UCSD-AML1 (cell line): ENCODE results near the gene TMEM40.
"Not testable (repeated sequence)": the region's sequence is repeated elsewhere in the genome, so short reads cannot be mapped to it uniquely, and the experiment has no call there.

Source experiments
- DNase-seq: peaks from one replicate; lab custom pipeline; 2025; ENCODE audit not compliant: unreplicated experiment; lab: John Stamatoyannopoulos, UW

The TMEM40 gene, protein sequence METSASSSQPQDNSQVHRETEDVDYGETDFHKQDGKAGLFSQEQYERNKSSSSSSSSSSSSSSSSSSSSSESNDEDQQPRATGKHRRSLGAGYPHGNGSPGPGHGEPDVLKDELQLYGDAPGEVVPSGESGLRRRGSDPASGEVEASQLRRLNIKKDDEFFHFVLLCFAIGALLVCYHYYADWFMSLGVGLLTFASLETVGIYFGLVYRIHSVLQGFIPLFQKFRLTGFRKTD

DNA sequence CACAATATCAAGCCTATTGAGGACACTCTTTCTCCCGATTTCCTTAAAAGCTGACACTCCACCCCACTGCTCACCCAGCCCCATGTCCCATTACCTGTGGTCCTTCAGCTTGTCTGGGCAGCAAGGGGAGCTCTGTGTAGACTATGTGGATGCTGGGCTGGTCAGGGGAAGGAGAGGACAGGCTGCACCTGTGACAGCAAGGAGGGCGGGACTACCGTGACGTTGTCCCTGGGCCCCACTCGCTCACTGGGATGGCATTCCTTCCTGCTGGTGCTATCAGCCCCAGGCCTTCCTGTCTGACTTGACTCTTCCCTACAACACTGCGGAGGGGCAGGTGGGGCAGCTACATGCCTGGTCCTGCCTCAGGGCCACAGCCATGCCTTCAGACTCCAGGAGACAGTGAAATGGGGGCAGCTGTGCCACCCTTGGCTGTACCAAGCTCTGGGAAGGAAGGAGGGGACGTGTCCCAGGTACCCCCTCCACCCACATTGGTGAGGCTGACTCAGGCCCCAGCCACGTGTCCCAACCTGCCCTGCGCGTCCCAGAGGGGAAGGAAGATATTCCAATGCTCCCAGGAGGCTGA is at the start of gene TMEM40:
TSS of gene TMEM40 (minus strand) at position 163 of the 583 bp plus-strand sequence. CDS start 9,427 bp downstream, outside the sequence.
- DNase-seq: no peak

DNA sequence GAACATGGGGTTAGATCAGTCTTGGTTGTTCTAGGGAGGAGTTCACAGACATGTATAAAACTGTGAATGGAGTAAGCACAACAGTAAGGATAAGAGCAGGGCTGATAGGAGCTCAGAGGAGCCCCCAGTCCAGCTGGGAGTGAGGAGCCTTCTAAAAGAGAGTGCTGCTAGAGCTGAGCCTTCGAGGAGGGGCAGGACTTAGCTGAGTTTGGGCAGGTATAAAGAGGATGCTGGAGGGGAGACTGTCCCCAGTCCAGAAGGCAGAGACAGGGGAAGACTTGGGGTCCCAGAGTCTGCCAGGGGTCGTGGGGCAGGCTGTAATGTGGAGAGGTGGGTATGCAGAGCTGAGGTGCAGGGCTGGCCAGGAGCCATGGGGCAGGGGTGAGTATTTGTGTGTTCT is 49.5 kb upstream of the TMEM40 start:
- no peak for DNase-seq

DNA sequence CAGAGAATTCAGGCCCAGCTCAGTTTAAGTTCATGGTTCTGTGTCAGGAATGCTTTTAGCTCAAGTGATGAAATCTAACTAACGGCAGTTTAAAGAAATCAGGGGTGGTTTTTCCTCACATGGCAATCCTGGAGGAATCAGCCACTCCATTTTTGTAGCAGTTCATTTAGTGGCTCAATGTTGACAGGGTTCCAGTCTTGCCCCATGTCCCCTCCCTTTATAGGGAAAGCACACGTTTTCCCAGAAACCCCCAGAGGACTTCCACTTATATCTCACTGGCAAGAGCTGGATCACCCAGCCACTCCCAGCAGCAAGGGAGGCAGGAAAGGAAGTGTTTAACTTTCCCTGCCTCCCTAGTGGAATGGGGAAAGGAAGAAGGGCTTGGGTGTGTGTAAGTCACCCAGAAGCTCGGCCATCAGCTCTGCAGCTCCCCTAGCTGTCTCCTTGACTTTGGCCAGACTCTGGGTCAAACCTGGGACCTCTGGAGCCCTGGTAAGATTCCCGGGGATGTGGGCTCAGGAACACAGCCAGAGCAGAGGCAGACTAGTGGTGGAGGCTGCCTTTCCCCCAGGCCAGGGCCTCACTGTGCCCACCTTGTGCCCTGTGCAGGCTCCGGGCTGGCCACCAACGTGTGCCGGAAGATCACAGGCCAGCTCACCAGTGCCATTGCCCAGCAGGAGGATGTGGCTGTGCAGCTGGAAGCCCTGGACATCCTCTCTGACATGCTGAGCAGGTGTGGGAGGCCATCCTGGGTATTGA is 48.7 kb upstream of the TMEM40 start:
- no peak for DNase-seq

DNA sequence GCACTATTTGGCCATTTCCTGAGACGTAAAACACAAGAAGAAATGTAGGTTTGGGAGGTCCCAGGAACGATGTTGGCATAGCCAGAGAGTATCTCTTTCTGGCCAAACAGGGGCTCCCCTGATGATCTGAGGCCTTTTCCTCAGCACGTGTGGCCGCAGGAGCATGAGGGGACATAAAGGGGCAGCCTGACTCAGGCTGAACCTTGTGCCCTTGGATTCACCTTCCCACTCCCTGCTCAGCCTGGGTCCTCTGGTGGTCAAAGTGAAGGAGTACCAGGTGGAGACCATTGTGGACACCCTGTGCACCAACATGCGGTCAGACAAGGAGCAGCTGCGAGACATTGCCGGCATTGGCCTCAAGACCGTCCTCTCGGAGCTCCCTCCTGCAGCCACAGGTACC is 48.0 kb upstream of the TMEM40 start:
- no peak for DNase-seq

DNA sequence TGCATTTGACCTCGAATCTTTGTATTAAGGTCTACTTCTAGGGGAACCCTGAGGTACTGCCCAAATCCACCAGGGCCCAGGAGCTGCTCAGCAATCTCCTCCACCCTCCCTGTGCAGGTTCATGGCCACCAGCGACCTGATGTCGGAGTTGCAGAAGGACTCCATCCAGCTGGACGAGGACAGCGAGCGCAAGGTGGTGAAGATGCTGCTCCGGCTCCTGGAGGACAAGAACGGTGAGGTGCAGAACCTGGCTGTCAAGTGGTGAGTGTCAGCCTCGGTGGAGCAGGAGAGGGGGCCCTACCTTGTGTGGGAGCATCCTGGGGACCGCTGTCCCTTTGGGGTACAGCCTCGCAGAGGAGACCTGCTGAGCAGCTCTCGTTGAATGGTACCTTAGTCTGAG is 44.3 kb upstream of the TMEM40 start:
- DNase-seq: no peak

DNA sequence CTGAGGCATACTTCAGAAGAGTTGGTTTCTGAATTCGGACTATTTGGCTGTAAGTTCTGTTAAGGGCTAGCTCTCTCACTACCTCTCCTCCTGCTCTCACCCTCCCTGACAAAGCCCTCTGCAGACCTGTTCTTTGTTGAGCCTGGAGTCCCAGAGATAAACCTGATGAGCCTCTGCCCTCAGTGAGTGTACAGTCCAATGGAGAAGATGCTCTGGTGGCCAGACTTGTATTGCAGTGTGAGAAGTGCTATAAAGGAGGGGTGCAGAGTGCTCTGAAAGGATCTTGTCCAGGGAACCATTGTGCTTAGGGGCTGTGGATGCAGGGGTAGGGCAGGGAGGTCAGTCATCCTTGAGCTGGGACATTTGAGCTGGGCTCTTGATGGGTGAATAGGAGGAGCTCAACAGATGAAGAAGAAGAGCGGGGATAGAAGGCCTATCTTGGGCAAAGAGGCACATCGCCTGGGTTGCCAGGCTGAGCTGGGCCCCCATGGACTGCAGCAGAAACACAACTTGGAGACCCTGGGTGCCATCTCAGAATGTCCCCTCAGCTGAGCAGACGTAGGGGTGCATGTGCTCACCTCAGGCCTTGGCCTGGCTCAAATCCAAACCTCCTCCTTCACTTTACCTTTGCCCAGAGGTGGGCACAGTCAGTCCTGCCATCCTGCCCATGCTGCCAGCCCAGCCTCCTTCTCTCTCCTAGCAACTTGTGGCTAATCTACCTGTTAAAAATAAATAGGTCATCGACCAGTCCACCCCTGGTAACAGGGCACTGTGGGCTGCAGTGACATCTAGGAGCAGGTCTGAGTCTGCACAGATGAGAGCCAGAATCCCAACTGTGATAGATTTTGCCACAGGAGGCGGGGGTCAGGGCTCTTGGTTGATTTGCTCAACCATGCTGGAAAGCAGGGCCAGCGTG is 40.7 kb upstream of the TMEM40 start:
- DNase-seq: no peak

DNA sequence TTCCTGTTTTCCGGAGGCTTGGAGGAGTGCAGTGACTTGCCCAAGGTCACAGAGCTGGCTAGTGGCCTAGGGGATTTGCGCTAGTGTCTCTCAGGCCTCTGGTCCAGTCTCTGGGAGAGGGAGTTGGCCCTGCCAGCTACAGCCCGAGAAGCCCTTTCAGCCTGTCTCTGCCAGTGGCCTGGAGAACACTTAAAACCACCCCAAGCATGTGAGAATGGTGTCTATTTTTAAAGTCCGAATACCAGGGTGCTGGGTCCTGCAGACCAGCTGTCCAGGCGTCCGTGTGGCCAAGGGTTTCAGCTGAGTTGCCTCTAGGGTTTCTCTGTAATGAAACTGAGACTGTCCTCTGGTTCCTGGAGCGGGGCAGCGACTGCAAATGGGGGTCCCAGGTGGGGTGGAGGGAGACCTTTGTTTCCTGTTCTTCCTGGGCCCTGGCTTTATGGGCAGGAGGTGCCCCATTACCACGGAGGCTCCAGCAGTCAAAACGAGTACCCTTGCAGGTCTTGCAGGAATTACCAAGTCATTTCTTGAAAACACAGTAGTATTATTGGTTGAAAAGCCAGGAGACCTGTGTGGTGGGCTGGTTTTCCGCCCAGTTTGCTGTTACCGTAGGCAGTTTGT is 39.6 kb upstream of the TMEM40 start:
- DNase-seq: no peak

DNA sequence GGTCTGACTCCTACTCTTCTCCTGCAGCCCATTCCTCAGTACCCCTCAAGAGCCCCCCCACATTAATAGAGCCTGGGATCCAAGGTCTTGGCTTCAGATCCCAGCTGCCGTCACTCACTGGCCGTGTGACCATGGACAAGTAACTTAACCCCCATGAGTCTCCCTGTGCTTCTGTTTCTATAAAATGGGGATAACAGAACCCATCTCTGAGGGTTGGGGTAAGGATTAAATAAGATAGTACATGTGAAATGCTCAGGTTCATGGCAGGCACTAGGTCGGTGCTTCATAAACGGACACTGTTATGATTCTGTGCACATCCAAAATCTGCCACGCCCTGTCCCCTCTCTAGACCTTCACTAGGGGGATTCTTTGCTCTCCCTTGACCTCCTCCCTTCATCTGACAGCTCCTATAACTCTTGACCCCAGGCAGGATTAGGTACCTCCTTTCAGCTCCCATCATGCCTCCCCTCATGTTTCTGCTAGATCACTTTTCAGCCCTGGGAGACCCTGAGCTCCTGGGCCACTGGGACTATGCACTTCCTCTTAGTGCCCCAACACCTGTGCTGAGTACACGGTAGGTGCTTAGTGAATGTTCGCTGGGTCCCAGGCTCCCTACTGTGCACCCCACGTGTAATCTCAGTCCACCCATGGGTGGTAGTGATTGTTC is 39.0 kb upstream of the TMEM40 start:
- DNase-seq: no peak

DNA sequence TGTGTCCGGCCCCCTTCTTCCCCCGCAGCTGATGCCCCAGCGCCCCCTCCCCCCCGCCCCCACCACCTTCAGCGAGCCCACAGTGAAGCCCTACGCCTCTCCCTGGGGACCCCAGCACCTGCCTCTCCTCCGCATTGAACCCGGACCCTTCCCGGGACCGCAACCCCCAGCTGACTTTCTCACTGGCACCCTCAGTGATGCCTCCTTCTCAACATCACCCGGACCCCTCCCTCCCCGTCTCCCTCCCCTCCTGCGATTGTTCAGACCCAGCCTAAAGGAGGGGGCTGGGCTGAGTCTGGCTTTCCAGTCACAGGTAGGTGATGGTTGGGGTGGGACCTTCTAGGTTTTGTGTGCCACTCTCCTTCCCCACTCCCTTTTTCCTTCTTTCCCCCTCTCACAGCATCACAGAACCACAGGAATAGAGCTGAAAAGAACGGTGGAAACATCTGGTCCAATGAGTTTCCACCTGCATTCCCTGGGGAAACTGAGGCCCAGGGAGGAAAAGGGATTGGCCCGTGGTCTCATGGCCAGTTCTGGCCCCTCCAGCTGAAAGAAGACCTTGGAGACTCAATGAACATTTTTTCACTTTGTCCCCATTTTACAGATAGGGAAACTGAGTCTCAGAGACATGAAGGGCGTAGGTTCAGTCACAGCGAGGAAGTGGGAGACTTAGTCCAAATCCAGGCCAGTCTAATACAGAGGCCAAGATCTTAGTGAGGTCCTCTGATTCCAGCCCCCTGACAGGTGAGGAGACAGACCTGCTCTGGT is 38.2 kb upstream of the TMEM40 start:
- DNase-seq: no peak

DNA sequence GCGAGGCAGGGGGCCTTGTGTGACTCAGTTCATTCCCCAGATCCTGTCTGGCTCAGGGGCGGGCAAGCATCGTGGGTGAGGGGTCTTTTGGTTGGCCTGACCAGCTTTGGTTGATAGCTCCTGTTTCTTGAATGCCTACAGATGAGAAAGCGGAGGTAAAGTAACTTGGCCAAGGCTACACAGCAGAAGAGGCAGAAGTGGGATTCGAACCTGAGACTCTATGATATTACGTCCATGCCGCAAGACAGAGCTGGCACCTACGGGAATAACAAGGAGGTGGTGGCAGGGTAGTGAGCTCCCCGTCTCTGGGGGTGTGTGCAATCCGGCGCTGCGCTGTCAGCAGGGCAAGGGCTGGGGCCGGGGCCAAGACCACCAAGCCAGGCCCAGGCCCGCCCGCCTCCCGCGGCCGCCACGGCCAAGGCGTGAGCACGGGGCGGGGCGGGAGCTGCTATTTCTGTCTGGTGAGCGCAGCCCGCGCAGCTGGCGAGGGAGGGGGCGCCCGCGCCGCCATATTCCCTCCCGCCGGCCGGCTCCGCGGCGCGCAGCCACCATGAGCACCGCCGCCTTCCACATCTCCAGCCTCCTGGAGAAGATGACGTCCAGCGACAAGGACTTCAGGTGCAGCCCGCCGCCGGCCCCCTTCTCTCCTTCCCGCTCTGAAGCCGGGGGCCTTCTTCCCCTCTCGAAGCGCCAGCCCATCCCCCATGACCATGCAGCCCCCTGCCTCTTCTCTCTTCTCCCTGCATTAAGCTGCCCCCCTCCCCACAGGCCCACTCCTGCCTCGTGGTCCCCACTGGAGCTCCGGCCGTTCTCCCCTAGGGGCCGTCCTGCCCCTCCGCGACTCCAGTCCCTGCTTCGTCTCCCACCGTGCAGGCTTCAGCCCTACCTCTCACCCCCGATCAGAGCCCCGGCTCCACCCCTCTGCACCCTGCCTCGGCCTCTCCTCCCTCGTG is 37.4 kb upstream of the TMEM40 start, which contains the start of gene CAND2:
TSS of gene CAND2 (plus strand) at position 510 of the 953 bp plus-strand sequence. CDS start at position 551, 41 bp downstream.
- DNase-seq: no peak

DNA sequence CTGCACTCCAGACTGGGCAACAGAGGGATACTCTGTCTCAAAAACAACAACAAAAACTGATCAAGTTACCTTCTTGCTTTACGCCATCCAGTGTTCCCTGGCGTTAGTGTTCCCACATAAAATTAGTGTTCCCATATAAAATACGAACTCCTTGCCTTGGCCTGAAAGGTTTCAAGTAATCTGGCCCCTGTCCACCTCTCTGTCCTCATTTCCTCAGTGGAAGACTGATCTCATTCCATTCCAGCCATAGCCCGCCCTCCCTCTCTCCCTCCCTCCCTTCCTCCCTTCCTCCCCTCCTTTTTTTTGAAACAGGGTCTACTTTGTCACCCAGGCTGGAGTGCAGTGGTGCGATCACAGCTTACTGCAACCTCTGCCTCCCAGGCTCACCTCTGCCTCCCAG is 34.6 kb upstream of the TMEM40 start:
- DNase-seq: no peak

DNA sequence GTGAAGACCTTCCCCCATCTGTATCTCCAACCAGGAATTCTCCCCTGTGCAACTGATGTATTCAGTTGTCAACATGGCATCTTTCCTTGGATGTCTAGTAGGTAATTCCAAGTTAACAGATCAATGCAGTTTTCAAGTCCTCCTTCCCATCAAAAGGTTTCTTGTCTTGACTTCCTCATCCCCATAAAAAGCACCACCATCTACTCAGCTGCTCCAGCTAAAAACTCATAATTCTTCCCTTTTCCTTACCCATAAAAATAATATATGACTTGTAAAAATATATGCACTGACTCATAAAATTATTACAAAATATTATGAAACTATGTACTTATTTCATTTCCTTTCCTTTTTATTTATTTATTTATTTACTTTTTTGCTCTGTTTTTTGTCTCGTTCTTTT is 32.4 kb upstream of the TMEM40 start:
- DNase-seq: no peak

DNA sequence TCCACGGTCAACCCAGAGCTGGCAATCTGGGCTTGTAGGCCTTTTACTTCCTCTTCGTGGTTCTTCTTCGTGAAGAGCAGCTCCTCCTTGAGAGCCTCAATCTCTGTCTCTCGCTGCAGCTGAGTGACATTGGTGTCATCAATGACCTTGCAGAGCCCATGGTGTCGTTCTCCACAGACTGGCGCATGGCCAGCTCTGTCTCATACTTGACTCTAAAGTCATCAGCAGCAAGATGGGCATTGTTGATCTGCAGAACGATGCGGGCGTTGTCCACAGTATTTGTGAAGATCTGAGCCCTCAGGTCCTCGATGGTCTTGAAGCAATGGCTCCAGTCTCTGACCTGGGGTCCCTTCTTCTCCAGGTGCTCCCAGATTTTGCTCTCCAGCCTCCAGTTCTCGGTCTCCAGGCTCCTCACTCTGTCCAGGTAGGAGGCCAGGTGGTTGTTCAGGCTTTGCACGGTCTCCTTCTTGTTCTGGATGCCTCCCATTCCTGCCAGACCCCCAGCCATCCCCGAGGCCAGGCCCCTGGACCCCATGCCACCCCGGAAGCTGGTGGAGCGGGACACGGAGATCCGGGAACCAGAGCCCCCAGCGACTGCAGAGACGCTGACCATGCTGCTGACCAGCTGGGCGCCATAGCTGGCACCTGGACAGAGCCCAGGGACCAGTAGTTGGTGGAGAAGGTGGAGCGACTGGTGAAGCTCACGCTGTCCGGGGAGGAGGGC is 29.1 kb upstream of the TMEM40 start:
- DNase-seq: not testable (repeated sequence)

DNA sequence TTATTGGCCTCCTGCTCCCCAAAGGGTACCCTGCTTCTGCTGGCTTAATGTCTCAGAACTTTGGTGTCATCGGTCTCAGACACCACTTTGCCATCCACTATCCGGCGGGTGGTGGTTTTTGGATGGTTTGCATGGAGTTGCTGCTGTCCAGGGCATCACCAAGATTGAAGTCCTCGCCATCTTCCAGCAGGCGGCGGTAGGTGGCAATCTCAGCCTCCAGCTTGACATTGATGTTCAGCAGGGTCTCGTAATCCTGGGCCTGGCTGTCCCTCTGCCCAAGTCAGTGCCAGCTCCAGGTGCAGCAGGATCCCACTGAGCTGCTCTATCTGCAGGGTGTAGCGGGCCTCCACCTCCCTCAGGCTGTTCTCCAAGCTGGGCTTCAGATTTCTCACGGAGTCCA is 28.3 kb upstream of the TMEM40 start:
- DNase-seq: peak; percentile 45

DNA sequence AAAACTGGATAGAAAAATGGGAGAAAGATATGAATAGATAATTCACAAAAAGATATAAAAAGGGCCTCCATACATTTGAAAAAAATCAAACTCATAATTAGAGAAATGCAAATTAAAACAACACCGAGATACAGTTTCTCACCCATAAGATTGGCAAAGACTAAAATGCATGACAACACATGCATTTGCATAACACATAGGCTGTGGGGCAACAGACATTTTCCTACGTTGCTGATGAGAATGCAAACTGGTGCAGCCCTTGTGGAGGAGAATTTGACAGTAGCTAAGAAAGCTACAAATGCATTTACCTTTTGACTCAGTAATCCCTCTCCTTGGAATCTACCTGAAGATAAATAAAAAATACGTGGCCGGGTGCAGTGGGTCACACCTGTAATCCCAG is 26.0 kb upstream of the TMEM40 start:
- DNase-seq: no peak

DNA sequence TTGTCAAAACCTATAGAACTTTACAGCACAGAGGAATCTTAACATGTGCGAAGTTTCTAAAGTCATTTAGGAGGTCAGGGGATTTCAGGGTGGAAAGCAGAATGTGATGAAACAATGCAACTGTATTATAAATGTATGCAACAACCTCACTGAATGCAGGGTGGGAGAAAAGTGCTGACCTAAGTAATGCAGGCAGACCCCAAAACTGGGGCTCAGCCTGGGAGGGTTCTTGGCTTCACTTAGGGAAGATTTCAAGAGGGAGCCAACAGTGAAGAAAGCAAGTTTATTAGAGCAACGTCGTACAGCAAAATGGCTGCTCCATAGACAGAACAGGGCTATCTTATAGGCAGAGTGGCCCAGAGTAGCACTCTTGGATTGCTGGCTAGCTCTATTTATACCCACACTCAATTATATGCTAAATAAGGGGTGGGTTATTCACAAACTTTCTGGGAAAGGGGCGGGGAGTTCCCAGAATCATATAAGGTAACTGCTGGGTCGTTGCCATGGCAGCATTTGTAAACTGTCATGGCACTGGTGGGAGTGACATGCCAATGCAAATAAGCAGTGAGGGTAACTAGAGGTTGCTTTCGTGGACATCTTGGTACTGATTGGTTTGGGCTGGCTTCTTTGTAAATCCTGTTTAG is 23.2 kb upstream of the TMEM40 start:
- DNase-seq: no peak

DNA sequence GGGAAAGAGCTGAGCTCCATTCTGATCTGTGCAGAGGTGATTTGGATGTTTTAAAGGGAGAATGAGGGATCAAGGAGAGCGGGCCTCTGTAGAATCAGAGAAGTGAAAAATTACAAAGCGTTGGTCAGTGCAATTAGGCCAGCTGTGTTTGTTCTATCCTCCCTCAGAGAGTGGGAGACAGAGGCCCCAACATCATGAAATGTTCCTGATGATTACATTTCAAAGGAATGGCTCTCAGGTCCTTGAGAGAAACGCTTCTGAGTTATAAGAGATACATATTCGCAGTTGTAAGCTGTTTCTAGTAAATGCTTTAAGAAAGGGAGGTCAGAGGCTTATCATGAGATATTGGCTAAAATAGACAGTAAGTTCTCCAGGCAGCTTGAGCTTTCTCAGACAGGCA is 21.7 kb upstream of the TMEM40 start:
- no peak for DNase-seq
